HL-60 (cell line): ENCODE measurements around the gene SPG11.
"Not testable (repeated sequence)": the region's sequence is repeated elsewhere in the genome, so short reads cannot be mapped to it uniquely, and the experiment has no call there.

Source experiments
- DNase-seq, 2 experiments: peaks; one replicate each; pipeline ENCODE4 v3.0.0-alpha.2; 2010 to 2020; ENCODE audit warnings: low read depth in 1 of 2, low spot score in 1 of 2
- H3K27ac ChIP-seq: fragments of 250-450 bp; sonication (Bioruptor Pico); replicated peaks from 2 replicates; pipeline ENCODE4 v1.5.1; 2020; ENCODE audit warnings: mild to moderate bottlenecking, moderate library complexity
- H3K27me3 ChIP-seq: fragments of 250-450 bp; sonication (Bioruptor Pico); 2 replicates; pipeline ENCODE4 v1.5.1; 2021; ENCODE audit warnings: mild to moderate bottlenecking, moderate library complexity; ENCODE audit not compliant: insufficient read depth, poor library complexity, severe bottlenecking
- H3K4me3 ChIP-seq: replicated peaks from 2 replicates; pipeline ENCODE4 v1.5.1; 2011; ENCODE audit warnings: mild to moderate bottlenecking, control low read depth, low read length; ENCODE audit not compliant: insufficient read depth
- CTCF ChIP-seq: IDR thresholded peaks from one replicate; pipeline ENCODE4 v1.5.1; 2011; ENCODE audit warnings: low read length, control low read depth, inconsistent platforms; ENCODE audit not compliant: insufficient read depth
- GABPA ChIP-seq: IDR thresholded peaks from 2 replicates; pipeline ENCODE4 v1.6.1; 2012; ENCODE audit warnings: low read depth
- POLR2AphosphoS5 ChIP-seq: IDR thresholded peaks from 2 replicates; pipeline ENCODE4 v1.6.1; 2012; ENCODE audit warnings: low read depth
- REST ChIP-seq: IDR thresholded peaks from 2 replicates; pipeline ENCODE4 v1.6.1; 2012; ENCODE audit warnings: low read depth; ENCODE audit not compliant: insufficient replicate concordance
- SPI1 ChIP-seq: IDR thresholded peaks from 2 replicates; pipeline ENCODE4 v1.6.1; 2012; ENCODE audit warnings: low read depth, mild to moderate bottlenecking, borderline replicate concordance

Gene SPG11

GRCh38 chr15:44554934-44555723 is 108.3 kb downstream of the SPG11 start:
- no peak for TF ChIP-seq CTCF
- Histone ChIP-seq H3K27me3 (no peaks in the 10 kb centered on the region), H3K4me3 (no peak overlapping the region), H3K27ac (no peak overlapping the region)
- DNase-seq = no peak

DNA sequence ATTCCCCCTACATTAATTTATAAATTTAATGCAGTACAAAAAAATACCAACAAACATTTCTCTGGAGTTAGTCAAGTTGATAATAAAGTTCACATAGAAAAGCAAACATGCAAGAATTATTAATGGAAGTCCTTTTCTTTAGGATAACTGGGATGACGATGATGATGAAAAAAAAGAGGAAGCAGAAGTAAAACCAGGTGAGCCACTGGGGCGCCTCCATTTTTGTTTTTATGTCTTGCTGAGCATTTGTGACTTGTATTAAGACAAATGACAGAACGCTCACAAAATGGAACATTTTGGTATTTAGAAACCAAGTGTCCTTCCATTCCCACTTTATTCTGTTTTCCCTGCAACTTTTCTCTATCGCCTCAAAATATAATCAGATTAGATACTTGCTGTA is 112.7 kb downstream of the SPG11 start:
- Histone ChIP-seq H3K4me3 (no peak overlapping the region), H3K27ac (no peak overlapping the region), H3K27me3 (no peaks in the 10 kb centered on the region)
- no peak for DNase-seq
- no peak for TF ChIP-seq SPI1
- TF ChIP-seq GABPA = no peak
- TF ChIP-seq CTCF = no peak
- no peak for TF ChIP-seq POLR2AphosphoS5
- no peak for TF ChIP-seq REST

GRCh38 chr15:44550256-44550655 is 113.2 kb downstream of the SPG11 start:
- TF ChIP-seq REST (no peak), SPI1 (no peak)
- Histone ChIP-seq H3K27ac (no peak overlapping the region), H3K4me3 (no peak overlapping the region), H3K27me3 (no peaks in the 10 kb centered on the region)
- peak in 1 of 2 experiments; percentile 35 for DNase-seq

GRCh38 chr15:44549152-44549551 is 114.3 kb downstream of the SPG11 start:
- not testable (repeated sequence) for H3K4me3 ChIP-seq, H3K27ac ChIP-seq, H3K27me3 ChIP-seq, DNase-seq

GRCh38 chr15:44545913-44546802 is 117.3 kb downstream of the SPG11 start:
- DNase-seq = no peak

More at GRCh38 chr15:44545913-44546802, 117.3 kb downstream of the SPG11 start:
- Histone ChIP-seq H3K27me3 (no peaks in the 10 kb centered on the region), H3K27ac (no peak overlapping the region), H3K4me3 (no peak overlapping the region)
- TF ChIP-seq POLR2AphosphoS5 (no peak), CTCF (no peak), SPI1 (no peak), GABPA (no peak), REST (no peak)
